GM12874 (cell line): Measurements from ENCODE around the gene DCUN1D4.

Experiments used
- TF ChIP-seq, protein P1 (sequence below): IDR thresholded peaks from 2 replicates; pipeline ENCODE4 v1.5.1; 2011; ENCODE audit warnings: low read depth, mild to moderate bottlenecking, control low read depth, low read length, moderate library complexity; ENCODE audit not compliant: insufficient read depth

DCUN1D4 gene

DNA sequence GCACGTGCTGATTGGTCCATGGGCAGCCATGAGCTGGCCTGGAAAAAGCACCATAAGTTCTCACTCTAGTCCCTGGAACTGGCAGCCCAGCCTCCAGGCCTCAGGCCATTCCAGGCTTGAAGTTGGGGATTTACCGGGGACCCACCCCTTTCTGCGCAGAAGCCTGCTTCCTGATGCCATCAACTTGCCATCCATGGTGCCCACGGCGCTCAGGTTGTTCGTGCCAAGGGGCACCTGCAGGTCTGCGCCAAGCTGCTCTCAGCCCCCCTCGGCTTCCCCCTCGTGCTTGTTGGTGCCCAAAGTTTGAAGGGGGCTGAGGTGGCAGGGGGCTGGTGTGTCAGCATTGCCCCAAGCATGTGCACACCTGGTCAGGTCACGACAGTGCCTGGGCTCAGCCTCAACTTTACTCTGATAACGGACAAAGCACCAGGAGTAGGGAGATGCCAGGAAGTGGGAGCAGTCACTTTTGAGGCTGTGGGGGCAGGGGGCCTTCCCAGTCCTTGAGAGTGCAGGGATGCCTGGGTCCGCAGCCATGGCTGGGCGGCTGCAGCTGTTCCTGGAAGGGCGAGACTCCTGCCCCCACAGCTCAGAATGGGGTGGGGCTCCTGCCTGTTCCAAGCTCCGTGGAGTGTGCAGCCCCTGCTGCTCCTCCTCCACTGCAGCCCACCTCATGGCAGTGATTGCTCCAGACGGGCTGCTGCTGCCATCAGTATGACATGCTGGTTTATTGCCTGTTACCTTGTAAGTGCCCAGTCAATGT lies 24.9 kb downstream of the DCUN1D4 start:
- TF ChIP-seq, protein P1, sequence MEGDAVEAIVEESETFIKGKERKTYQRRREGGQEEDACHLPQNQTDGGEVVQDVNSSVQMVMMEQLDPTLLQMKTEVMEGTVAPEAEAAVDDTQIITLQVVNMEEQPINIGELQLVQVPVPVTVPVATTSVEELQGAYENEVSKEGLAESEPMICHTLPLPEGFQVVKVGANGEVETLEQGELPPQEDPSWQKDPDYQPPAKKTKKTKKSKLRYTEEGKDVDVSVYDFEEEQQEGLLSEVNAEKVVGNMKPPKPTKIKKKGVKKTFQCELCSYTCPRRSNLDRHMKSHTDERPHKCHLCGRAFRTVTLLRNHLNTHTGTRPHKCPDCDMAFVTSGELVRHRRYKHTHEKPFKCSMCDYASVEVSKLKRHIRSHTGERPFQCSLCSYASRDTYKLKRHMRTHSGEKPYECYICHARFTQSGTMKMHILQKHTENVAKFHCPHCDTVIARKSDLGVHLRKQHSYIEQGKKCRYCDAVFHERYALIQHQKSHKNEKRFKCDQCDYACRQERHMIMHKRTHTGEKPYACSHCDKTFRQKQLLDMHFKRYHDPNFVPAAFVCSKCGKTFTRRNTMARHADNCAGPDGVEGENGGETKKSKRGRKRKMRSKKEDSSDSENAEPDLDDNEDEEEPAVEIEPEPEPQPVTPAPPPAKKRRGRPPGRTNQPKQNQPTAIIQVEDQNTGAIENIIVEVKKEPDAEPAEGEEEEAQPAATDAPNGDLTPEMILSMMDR: no peak

DNA sequence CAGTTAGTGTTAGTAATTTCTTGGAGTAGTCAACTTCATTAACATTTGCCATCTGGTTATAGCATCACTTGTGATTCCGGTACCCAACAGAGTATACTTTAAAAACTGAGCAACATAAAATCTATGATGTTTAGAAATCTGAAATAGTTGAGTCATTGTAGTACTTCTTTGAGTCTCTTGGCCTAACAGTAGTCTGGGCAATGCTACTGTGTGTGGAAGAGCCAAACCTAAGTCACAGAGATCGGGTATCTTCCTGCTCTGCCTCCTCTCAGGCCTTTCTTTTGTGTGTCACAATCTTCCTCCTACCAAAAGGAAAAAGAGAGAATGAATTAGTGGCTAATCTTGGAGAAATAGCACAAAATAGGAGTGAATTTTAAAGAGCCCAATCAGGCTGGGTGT lies 25.5 kb downstream of the DCUN1D4 start:
- TF ChIP-seq, protein P1: no peak

DNA sequence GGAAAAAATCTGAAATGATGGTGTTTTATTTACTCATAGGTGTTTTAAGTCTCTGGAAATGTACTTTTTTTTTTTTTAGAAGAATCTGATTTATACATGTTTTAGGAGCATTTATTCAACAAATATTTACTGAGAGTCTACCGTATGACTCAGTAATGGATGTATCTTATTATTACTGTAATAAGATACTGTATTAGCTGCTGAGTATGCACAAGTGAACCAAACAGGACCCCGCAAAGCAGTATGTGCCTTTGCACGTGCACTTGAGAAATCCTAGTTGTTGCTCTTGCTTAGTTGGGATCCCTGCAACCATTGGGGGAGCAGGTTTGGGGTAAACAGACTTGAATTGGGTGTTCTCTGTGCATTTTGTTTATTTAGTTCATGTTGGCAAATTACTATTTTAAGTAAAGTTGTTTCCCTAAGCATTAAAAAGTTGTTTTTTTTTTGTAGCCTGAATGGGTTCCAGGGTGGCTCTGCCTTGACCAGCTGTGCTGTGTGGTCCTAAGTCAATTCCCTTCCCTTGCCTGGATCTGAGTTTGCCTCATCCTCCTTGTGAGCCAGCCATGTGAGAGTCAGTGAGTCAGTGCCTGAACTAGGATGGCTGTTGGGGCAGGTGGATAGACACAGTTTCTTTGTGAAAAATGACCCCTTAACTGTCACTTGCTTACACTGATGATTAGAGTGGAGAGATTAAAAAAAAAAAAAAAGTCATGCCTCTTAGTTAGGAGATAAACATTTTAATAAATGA lies 27.7 kb downstream of the DCUN1D4 start:
- TF ChIP-seq, protein P1: no peak

DNA sequence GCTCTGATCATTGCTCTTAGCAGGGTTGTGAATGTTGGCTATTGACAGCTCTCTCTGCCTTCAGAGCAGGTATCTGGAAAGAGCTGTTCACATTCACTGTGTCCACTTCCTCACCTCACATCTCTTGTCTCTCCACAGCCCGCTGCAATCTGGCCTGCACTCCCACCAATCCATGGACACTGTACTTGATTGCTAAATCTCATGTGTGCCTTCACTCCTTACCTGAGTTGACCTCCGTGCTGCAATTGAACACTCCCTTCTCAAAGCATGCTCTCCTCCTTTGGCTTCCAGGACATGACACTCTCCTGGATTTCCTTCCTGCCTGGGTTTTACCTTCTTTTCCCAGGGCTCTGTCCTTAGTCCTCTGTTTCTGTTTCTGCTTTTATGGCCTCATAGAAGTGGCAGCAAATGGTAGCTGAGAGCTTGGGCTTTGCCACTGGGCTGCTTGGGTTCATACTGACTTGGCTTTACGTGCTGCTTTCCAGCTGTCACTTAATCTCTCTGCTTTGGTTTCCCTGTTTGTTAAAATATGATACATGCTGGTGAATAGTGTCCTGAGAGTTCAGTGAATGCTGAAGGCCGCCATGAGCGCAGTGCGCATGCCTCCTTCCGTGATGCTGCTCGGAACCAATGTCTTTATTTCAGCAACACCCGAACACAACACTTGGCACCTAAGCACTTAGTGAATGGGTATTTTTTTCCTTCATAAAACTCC lies 29.5 kb downstream of the DCUN1D4 start:
- TF ChIP-seq, protein P1: no peak

DNA sequence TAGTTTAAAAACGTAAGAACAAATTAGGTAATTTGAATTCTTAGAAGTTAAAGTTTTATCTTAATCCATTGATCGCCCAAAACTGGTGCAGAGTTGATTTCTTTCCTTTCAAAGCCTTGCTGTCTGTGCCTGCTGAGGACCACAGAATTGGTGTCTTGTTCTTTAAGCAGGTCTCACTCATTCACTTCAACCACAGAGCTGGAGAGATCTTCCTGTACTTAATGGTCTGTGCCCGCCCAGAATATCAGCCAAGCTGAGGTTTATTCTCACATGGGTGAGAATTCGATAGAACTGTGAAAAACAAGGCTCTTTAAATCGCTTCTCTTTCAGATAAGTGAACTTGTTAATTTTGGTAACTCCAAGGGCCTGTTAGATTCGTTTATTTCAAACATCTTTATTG lies 31.6 kb downstream of the DCUN1D4 start:
- TF ChIP-seq, protein P1: no peak

DNA sequence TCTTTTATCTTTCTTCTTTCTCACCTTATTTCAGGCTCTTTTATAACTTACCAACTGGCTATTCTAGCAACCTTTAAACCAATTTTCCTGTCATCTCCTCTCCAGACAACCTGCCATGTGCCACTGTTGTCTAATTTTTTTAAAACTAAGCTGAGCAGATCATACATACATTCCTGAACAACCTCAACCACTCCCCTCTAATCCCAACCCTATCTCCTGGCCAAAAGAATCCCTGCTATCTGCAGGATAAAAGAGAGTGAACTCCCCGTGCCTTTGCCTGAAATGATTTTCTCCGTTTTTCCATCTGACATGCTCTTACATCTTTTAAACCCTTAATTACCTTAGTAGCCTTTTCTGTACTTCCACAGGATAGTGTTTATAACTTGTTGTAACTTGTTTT lies 35.5 kb downstream of the DCUN1D4 start:
- TF ChIP-seq, protein P1: no peak
